ENCODE data around the gene EZR.

EZR gene

GRCh38 chr6:158816803-158817727, 2.1 kb downstream of the EZR start:
- peak; percentile 71 for DNase-seq

DNA sequence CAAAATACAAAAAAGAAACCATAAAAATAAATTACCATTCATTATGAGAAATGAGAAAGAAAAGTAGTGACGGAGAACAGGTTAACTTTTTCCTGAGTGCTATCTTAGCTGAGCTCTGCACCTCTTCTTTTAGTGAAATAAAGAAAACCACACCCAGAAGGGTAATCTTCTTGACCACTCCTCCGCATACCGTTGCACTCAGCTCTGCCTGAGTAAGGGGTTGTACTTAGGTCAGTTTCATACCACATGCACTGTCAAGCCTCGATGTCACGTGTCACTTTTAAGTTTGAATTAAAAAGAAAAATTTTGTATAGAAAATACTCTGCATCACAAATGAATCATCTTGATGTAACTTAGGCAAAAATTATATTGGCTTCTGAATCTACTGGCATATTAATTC, 2.8 kb downstream of the EZR start:
- DNase-seq, result peak; percentile 55

- DNase-seq, result peak; percentile 50
These were observed 3.3 kb downstream of the EZR start for GRCh38 chr6:158815907-158816306.

DNA sequence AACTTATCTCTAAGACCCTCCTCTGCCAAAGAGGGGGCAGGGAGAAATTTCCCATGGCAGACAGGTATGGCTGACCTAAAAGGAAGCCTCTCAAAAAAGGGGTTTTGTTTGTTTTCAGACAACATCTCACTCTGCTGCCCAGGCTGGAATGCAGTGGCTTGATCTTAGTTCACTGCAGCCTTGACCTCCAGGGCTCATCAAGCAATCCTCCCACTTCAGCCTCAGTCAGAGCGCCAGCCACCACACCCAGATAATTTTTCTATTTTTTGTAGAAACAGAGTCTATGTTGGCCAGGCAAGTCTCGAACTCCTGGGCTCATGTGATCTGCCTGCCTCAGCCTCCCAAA, 3.8 kb downstream of the EZR start:
- DNase-seq, result no peak

DNA sequence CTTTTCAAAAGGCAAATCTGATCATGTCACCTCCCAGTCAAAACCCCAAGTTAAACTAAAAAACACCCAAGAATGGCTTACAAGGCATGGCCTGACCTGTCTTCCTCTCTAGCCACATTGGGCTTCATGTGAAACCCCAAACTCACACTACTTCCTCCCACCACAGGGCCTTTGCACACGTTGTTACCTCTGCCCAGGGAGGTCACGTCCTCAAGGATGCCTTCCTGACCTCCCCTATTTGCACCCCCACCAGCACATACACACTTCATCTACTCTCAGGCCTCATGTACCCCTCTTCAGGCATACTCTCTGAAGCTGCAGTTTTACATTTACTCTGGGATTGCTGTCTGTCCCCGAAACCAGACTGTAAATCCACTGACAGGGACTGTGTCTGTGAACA, 6.1 kb downstream of the EZR start:
- DNase-seq, result peak; percentile 61

GRCh38 chr6:158812611-158813010, 6.6 kb downstream of the EZR start:
- DNase-seq, result no peak

DNA sequence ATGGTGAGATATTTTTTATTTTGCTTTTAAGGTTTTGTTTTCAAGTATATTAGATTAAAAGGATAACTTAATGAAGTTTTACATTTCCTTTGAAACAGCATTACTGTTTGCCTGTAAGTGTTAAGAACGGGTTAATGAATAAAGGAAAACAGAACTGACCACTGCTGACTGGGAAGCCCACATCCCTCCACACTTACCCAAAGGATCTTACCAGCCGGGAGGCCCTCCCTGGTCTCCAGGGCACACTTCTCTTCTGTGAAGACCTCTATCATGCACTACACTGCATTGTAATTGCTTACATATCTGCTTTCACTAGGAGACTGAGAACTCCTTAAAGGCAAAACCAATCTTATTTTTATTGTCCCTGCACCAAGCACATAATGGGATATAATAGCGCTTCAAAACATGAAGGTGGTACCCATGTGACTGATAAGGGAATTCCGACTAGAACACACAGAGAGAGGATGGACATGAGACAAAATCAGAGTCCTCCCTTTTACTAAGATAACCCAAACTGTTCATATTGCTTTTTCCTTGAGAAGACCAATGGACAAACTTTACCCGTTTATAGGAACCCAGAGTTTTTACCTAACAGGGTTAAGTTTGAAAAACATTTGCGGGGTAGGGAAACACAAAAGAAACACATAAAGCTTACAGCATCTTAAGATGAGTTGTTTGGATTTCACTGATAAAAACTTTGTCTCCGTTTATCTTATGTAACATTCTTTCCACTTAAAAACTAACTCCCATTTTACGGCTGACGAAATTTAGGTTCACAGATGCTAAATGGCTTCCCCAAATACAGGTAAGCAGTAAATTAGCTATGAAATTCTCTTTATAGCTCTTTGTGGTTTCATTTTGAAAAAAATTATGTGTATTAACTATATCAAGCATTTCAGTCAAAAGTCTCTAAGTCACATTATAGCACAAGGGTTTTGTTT, 8.7 kb downstream of the EZR start:
- peak; percentile 31 for DNase-seq

DNA sequence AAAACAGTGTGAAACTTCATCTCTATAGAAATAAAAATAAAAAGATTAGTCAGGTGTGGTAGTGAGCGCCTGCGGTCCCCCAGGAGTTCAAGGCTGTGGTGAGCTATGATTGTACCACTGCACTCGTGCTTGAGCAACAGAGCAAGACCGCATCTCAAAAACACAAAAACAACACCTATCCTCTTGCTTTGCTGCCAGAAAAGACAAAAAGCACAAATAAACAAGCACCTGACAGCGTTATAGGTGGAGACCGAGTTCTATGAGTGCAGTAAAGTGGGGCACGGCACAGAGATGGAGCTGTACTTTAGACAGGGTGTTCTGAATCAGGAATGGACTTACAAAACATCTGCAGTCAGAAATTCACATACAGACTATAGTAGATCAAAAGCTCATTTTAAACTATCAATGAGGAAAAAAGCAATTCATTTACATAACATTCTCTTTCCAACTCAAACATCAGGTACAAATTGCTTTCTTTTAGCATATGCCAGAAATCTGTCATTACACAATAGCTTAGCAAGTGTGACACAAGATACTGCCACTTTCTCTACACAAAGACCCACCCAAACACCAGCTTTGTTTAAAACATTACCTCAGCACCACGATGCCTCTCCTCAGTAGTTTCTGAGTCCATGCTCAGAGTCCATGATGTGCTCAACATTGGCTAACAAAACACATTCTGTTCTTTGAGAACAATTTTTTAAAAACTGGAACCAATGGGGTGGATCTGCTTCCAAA, 10.1 kb downstream of the EZR start:
- peak; percentile 73 for DNase-seq

GRCh38 chr6:158808442-158808833, 10.7 kb downstream of the EZR start:
- DNase-seq, result no peak

DNA sequence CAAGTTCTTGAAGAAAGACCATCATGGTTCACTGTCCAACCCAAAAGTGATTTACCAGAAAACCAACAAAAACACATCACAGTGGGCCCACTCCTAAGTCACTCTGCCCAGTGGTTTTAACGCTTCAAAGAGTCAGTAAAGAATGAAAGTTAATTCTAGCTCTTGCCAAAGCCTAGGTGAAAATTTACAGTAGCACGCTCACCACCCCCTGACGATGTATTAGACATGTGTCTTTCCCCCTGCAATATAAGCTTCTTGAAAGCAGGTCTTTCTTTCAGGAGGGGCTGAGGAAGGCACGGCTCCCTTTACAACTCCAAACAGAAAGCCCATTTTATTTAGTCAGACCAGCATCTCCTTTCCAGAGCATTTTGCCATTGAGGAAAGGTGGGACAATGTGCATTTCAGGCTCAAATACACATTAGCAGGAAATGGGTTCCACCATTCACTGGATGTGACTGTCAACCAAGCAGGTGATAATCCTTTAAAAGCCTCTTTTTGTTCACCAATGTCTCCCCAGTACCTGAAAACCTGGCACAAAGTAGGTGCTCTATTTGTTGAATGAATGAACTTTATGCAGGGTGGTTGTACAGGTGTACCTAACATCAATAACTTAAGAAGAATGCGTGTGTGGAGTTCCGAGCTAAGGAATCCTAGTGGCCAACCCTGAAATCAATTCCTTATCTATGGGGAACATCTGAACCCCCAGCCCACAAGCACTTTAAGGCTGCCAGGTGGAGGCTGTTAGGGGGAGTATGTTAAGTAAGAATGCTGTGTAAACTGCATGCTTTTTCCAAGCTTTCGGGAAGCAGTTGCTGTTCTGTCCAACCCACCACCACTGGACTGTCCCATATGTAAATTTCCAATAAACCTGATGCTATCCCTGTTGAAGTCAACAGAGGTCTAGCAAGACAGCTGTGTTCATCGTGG, 11.4 kb downstream of the EZR start:
- DNase-seq, result peak; percentile 56

DNA sequence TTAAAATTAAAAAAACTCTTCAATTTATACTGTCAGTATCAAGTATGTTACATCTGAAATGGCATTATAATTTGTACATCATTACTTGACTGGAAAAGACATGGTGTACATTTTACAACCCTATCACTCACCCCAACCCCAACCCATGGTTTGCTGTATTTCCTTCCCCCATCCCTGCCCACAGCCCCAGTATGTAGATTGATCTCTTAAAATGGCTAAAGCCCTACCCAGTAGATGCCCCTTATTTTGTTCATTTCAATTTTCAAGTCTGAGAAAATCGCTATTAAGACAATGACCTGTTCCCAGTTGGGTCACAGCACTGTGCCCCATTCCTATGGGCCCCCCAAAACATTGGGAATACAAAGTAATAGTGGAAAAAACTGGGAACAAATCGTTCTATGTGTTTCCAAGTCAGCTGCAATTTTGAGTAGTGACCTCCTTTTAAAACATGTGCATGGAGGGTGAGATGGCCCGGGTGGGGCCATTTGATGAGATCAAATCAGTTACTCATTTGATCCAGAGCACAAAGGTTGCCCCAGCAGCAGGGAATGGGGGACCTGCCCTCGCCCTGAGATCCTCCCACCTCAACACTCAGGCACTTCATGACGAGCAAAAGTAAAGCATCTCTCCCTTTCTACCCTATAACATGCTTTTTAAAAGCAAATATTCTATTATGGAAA, 13.3 kb downstream of the EZR start:
- DNase-seq, result peak; percentile 48

- no peak for DNase-seq
These were observed 15.0 kb downstream of the EZR start for GRCh38 chr6:158804207-158804606.

GRCh38 chr6:158803733-158804143, 15.4 kb downstream of the EZR start:
- DNase-seq, result peak; percentile 79

- no peak for DNase-seq
These were observed 17.4 kb downstream of the EZR start for GRCh38 chr6:158801655-158802294.

GRCh38 chr6:158799051-158799792, 19.9 kb downstream of the EZR start:
- DNase-seq, result no peak

GRCh38 chr6:158798311-158798710, 20.9 kb downstream of the EZR start:
- DNase-seq, result no peak

- DNase-seq, result no peak
These were observed 21.5 kb downstream of the EZR start for GRCh38 chr6:158797331-158798310.

DNA sequence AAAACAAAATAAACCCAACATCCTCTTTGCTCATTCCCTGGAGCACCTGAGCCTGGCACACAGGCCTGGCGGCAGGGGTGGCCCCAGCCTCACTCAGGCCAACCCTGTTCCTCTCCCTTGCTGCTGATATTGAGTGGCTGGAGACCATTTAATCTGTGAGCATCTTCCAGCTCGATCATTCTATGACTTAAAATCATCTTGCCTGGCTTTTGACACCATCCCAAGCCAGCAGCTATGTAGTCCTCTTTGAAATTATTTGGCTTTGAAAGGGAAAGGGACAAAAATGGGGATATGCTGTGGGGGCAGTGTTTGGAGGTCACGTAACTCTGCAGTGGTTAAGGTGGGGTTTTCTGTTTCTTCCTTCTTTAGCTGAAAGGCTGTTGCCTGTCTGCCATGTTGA, 22.8 kb downstream of the EZR start:
- no peak for DNase-seq

DNA sequence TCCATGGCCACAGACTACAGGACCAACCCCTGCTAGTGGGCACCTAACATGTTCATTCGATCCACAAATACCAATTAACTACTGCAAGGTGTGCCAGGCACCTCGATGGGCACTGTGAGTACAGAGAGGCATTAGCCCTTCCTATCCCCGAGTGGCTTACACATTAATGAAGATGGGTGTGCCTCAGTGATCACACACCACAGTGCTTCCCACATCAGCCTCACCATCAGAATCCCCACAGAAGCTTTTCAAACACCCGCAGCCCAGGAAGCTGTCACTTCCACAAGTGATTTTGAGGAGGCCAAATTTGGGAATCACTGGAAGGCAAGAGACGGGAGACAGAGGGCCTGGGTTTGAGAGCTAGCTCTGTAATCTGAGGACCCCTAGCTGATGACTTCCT, 23.7 kb downstream of the EZR start:
- no peak for DNase-seq

Measured in CD4-positive, alpha-beta T cell treated with Interleukin-17A for 1 hour (primary cell).